HUES48 (cell line): Measurements from ENCODE around the gene LRRC74B.
"Not testable (repeated sequence)": the region's sequence is repeated elsewhere in the genome, so short reads cannot be mapped to it uniquely, and the experiment has no call there.

ENCODE experiments used
- H3K27ac ChIP-seq: one replicate; pipeline ENCODE4 v1.7.0; 2013; ENCODE audit warnings: low read depth, low read length, inconsistent platforms
- H3K27me3 ChIP-seq: 2 replicates; pipeline ENCODE4 v1.6.1; 2013; ENCODE audit warnings: mild to moderate bottlenecking, low read length; ENCODE audit not compliant: control insufficient read depth, insufficient read depth
- H3K36me3 ChIP-seq: 2 replicates; pipeline ENCODE4 v1.6.1; 2013; ENCODE audit warnings: low read length; ENCODE audit not compliant: control insufficient read depth, insufficient read depth
- H3K4me1 ChIP-seq: 2 replicates; pipeline ENCODE4 v1.6.1; 2013; ENCODE audit warnings: mild to moderate bottlenecking, low read length; ENCODE audit not compliant: control insufficient read depth, insufficient read depth
- H3K4me3 ChIP-seq: 2 replicates; pipeline ENCODE4 v1.5.1; 2013; ENCODE audit warnings: mild to moderate bottlenecking, low read depth, low read length
- H3K9ac ChIP-seq: 2 replicates; pipeline ENCODE4 v1.6.1; 2013; ENCODE audit warnings: mild to moderate bottlenecking, low read depth, low read length, moderate library complexity
- H3K9me3 ChIP-seq: 2 replicates; pipeline ENCODE4 v1.6.1; 2013; ENCODE audit warnings: low read length; ENCODE audit not compliant: control insufficient read depth, insufficient read depth

The LRRC74B gene

GRCh38 chr22:21091220-21091619 is 45.5 kb downstream of the LRRC74B start:
- H3K4me3 ChIP-seq, H3K4me1 ChIP-seq, H3K9ac ChIP-seq, H3K36me3 ChIP-seq, H3K9me3 ChIP-seq, H3K27ac ChIP-seq, H3K27me3 ChIP-seq: not testable (repeated sequence)

GRCh38 chr22:21092797-21093554 is 47.2 kb downstream of the LRRC74B start:
- no peak overlapping the region for H3K4me3 ChIP-seq
- no peaks in the 10 kb centered on the region for H3K36me3 ChIP-seq
- H3K9me3 ChIP-seq: no peaks in the 10 kb centered on the region
- H3K27me3 ChIP-seq: no peaks in the 10 kb centered on the region
- no peak overlapping the region for H3K9ac ChIP-seq
- H3K27ac ChIP-seq: no peak overlapping the region
- no peaks in the 10 kb centered on the region for H3K4me1 ChIP-seq

- not testable (repeated sequence) for H3K27me3 ChIP-seq, H3K27ac ChIP-seq, H3K36me3 ChIP-seq, H3K4me1 ChIP-seq, H3K9me3 ChIP-seq, H3K9ac ChIP-seq, H3K4me3 ChIP-seq
Measured at GRCh38 chr22:21093555-21094137, 47.9 kb downstream of the LRRC74B start.

- Histone ChIP-seq H3K36me3 (no peaks in the 10 kb centered on the region), H3K27me3 (peaks cover 5% of the 10 kb centered on the region), H3K9ac (no peak overlapping the region), H3K27ac (no peak overlapping the region), H3K9me3 (no peaks in the 10 kb centered on the region), H3K4me1 (no peaks in the 10 kb centered on the region), H3K4me3 (no peak overlapping the region)
Measured at GRCh38 chr22:21094911-21095772, 49.4 kb downstream of the LRRC74B start.

- Histone ChIP-seq H3K9ac (no peak overlapping the region), H3K27ac (no peak overlapping the region), H3K4me3 (no peak overlapping the region), H3K9me3 (no peaks in the 10 kb centered on the region), H3K27me3 (peaks cover 5% of the 10 kb centered on the region), H3K4me1 (no peaks in the 10 kb centered on the region), H3K36me3 (no peaks in the 10 kb centered on the region)
Measured at GRCh38 chr22:21095773-21096107, 50.0 kb downstream of the LRRC74B start.

- not testable (repeated sequence) for H3K27me3 ChIP-seq, H3K4me1 ChIP-seq, H3K9me3 ChIP-seq, H3K27ac ChIP-seq, H3K36me3 ChIP-seq, H3K4me3 ChIP-seq, H3K9ac ChIP-seq
Measured at GRCh38 chr22:21096878-21097277, 51.1 kb downstream of the LRRC74B start.

- Histone ChIP-seq H3K4me1 (no peaks in the 10 kb centered on the region), H3K36me3 (no peaks in the 10 kb centered on the region), H3K27me3 (peaks cover 12% of the 10 kb centered on the region), H3K4me3 (no peak overlapping the region), H3K9ac (no peak overlapping the region), H3K27ac (no peak overlapping the region), H3K9me3 (no peaks in the 10 kb centered on the region)
Measured at GRCh38 chr22:21098099-21098671, 52.4 kb downstream of the LRRC74B start.

- no peak overlapping the region for H3K9ac ChIP-seq
- H3K9me3 ChIP-seq: no peaks in the 10 kb centered on the region
- no peaks in the 10 kb centered on the region for H3K36me3 ChIP-seq
- H3K27ac ChIP-seq: no peak overlapping the region
- no peaks in the 10 kb centered on the region for H3K4me1 ChIP-seq
- no peak overlapping the region for H3K4me3 ChIP-seq
- H3K27me3 ChIP-seq: peaks cover 12% of the 10 kb centered on the region
Measured at GRCh38 chr22:21099578-21099977, 53.8 kb downstream of the LRRC74B start.

GRCh38 chr22:21100149-21101032 is 54.6 kb downstream of the LRRC74B start:
- no peak overlapping the region for H3K9ac ChIP-seq
- no peaks in the 10 kb centered on the region for H3K9me3 ChIP-seq
- no peaks in the 10 kb centered on the region for H3K36me3 ChIP-seq
- no peak overlapping the region for H3K4me3 ChIP-seq
- peaks cover 12% of the 10 kb centered on the region for H3K27me3 ChIP-seq
- no peak overlapping the region for H3K27ac ChIP-seq
- no peaks in the 10 kb centered on the region for H3K4me1 ChIP-seq

GRCh38 chr22:21101877-21102638 is 56.3 kb downstream of the LRRC74B start:
- Histone ChIP-seq H3K36me3 (no peaks in the 10 kb centered on the region), H3K4me3 (no peak overlapping the region), H3K27ac (no peak overlapping the region), H3K9ac (no peak overlapping the region), H3K9me3 (no peaks in the 10 kb centered on the region), H3K4me1 (no peaks in the 10 kb centered on the region; the same call in 1 of the 2 replicates), H3K27me3 (peaks cover 12% of the 10 kb centered on the region)
